Esophagus squamous epithelium (tissue), 5 donors: ENCODE data around the gene RCCD1. TPM values are rescaled to one million over a fixed set of nuclear protein-coding genes. Genes with fewer than 3 reads are reported as not detected.

Experiments
- DNase-seq: peaks from one replicate; lab custom pipeline; 2025; lab: John Stamatoyannopoulos, UW
- H3K27ac ChIP-seq, 4 donors: fragments of 200-600 bp; sonication (generic); one replicate each; pipeline ENCODE4 v1.5.1; 2016 to 2019; ENCODE audit warnings: mild to moderate bottlenecking in 1 of 4
- H3K27me3 ChIP-seq, 4 donors: fragments of 200-600 bp; sonication (generic); 1 replicate in 3 of 4; 2 replicates in 1 of 4; pipeline versions ENCODE4 v1.5.1 to v1.6.0; 2017 to 2021; ENCODE audit warnings: antibody characterized with exemption in 1 of 4
- H3K36me3 ChIP-seq, 3 donors: fragments of 200-600 bp; sonication (generic); one replicate each; pipeline ENCODE4 v1.5.1; 2016 to 2019
- H3K4me1 ChIP-seq, 3 donors: fragments of 200-600 bp; sonication (generic); one replicate each; pipeline ENCODE4 v1.5.1; 2017 to 2019
- H3K4me3 ChIP-seq, 4 donors: fragments of 200-600 bp; sonication (generic); 1 replicate in 3 of 4; 2 replicates in 1 of 4; pipeline ENCODE4 v1.5.1; 2016 to 2019; ENCODE audit warnings: mild to moderate bottlenecking in 2 of 4, moderate library complexity in 1 of 4
- H3K9me3 ChIP-seq, 3 donors: fragments of 200-600 bp; sonication (generic); one replicate each; pipeline ENCODE4 v1.5.1; 2016 to 2019
- POLR2A ChIP-seq, 4 donors: fragments of 450-650 bp; IDR thresholded peaks; one replicate each; pipeline ENCODE4 v1.6.1; 2017; ENCODE audit warnings: antibody characterized with exemption in 4 of 4, mild to moderate bottlenecking in 4 of 4, moderate library complexity in 3 of 4
- WGBS, 2 donors: methylation state at CpG; one replicate each; pipeline ENCODE4 v1.1.5; 2018; 5-methylcytosine and 5-hydroxymethylcytosine counted together
- intact Hi-C: fragments of 100-400 bp; cut with DNase I; formaldehyde crosslinking; loops from one replicate; pipeline ENCODE4 v1.15.0; 2022
- total RNA-seq, 4 donors: library from RNA; depleted of rRNA; stranded (reverse); fragments of >200 nt; gene quantifications; one replicate each; pipeline ENCODE4 v1.1.0, GENCODE V29; 2016
- TF ChIP-seq, protein P1 (sequence below), 6 experiments: fragments of 450-650 bp in 4 of 6; fragments of 200-600 bp in 2 of 6; sonication (generic) in 2 of 6; IDR thresholded peaks; one replicate each; pipeline ENCODE4 v1.5.1; 2016 to 2019; ENCODE audit warnings: antibody characterized with exemption in 6 of 6, mild to moderate bottlenecking in 4 of 6, moderate library complexity in 4 of 6
- donor health status: DM: yes; HTN: yes; CAD: no.

RCCD1 gene, protein sequence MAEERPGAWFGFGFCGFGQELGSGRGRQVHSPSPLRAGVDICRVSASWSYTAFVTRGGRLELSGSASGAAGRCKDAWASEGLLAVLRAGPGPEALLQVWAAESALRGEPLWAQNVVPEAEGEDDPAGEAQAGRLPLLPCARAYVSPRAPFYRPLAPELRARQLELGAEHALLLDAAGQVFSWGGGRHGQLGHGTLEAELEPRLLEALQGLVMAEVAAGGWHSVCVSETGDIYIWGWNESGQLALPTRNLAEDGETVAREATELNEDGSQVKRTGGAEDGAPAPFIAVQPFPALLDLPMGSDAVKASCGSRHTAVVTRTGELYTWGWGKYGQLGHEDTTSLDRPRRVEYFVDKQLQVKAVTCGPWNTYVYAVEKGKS
- total RNA-seq = 10 to 100 TPM in 1 of 4 donors, 1 to 10 TPM in 3; 8.7 to 12.6 (median 9.8) TPM

DNA sequence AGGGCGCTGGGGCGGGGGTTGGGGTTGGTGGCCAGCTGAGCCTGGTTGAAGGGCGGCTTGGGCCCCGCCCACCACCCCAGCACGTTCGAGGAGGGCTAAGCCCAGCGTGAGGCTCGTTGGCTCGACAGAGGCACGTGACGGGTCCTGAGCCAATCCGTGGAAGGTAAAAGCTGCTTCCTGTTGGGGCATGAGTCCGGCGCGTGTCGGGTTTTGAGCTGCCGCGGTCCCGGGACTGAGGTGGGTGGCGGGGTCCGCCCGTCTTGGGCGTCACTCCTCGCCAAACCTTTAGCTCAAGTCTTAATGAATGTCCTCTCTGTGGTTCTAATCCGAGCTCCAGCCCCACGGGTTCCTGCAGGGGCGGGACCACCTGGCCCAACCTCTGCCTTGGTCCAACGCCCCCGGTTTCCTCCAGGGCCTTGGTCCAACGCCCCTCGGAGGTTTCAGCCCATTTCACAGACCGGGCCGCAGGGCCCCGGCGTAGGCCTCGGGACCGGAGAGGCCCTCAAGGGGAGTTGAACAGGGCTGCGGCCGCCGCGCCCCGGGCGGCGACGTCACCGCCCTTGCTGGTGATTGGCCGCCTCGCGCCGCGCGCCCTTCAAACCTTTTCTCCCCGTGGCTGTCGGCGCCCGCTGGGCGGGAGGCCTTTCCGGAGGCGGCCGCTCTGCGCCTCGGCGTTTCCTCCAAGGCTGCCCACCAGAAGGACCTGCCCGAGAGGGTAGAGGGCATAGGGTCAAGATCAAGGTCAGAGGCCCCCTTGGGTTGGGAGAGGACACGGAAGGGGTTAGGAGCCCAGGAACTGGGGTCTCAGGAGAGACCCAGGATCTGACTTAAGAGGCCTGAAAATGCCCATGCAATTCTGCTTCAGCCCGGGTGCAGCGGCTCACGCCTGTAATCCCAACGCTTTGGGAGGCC lies at the start of gene RCCD1:
RCCD1 (plus strand) TSS at position 173 of the 912 bp plus-strand sequence. CDS start 1,851 bp downstream, outside the sequence.
- intact Hi-C loops = no loop called here
- no peaks in the 10 kb centered on the region for H3K27me3 ChIP-seq
- 0 to 3% methylated on average over 2 to 18 of the region's 69 CpGs for WGBS, 2 donors

DNA sequence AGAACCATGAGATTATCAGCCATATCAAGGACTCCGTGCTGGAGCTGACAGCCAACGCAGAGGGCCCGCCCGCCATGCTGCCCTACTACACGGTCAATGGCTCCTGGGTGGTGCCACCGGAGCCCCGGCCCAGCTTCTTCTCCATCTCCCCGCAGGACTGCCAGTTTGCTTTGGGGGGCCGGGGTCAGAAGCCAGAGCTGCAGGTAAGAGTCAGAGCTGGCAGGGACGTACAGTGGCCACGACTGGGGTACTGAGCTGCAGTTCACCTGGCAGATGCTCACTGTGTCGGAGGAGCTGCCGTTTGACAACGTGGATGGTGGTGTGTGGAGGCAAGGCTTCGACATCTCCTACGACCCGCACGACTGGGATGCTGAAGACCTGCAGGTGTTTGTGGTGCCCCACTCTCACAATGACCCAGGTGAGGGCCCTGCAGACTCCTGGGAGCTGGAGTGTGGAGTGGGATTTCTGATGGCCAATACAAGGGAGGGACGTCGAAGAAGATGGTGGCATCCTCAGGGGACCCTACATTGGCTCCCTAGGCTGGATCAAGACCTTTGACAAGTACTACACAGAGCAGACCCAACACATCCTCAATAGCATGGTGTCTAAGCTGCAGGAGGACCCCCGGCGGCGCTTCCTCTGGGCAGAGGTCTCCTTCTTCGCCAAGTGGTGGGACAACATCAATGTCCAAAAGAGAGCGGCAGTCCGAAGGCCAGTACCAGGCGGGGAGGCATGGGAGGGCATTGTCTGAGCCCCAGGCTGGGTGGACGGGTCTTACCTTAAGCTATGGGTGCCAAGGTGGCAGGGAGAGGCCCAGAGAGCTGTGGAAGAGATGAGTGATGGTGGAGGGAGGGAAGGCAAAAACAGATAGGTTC lies 49.1 kb upstream of the RCCD1 start:
- Histone ChIP-seq H3K27me3 (no peaks in the 10 kb centered on the region), H3K9me3 (no peaks in the 10 kb centered on the region), H3K36me3 (peaks cover 13 to 58% (median 35%) of the 10 kb centered on the region in 3 donors), H3K4me3 (no peak overlapping the region), H3K27ac (no peak overlapping the region), H3K4me1 (peaks cover 14 to 34% (median 14%) of the 10 kb centered on the region in 3 donors)
- WGBS, 2 donors = 95% methylated on average over 9 to 12 of the region's 28 CpGs
- intact Hi-C loops = no loop called here
- TF ChIP-seq, protein P1, sequence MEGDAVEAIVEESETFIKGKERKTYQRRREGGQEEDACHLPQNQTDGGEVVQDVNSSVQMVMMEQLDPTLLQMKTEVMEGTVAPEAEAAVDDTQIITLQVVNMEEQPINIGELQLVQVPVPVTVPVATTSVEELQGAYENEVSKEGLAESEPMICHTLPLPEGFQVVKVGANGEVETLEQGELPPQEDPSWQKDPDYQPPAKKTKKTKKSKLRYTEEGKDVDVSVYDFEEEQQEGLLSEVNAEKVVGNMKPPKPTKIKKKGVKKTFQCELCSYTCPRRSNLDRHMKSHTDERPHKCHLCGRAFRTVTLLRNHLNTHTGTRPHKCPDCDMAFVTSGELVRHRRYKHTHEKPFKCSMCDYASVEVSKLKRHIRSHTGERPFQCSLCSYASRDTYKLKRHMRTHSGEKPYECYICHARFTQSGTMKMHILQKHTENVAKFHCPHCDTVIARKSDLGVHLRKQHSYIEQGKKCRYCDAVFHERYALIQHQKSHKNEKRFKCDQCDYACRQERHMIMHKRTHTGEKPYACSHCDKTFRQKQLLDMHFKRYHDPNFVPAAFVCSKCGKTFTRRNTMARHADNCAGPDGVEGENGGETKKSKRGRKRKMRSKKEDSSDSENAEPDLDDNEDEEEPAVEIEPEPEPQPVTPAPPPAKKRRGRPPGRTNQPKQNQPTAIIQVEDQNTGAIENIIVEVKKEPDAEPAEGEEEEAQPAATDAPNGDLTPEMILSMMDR (IDR thresholded peaks at IDR 0.05) = no peak
- no peak for TF ChIP-seq POLR2A (IDR thresholded peaks at IDR 0.05)
- no peak for DNase-seq

More for the DNA sequence above, at the start of gene RCCD1:
- Histone ChIP-seq H3K36me3 (peaks cover 18 to 47% (median 27%) of the 10 kb centered on the region in 3 donors), H3K9me3 (no peaks in the 10 kb centered on the region), H3K4me1 (peaks cover 19 to 39% (median 22%) of the 10 kb centered on the region in 3 donors), H3K4me3 (peak within 1 kb of the TSS; percentile 64 to 86 (median 84)), H3K27ac (peak within 1 kb of the TSS; percentile 94 to 98 (median 96))
- TF ChIP-seq, protein P1 (IDR thresholded peaks at IDR 0.05) = peak in 2 of 6 experiments; percentile 3 to 7
- peak in 2 of 4 donors; percentile 53 to 69 for TF ChIP-seq POLR2A (IDR thresholded peaks at IDR 0.05)
- DNase-seq = peak; percentile 64

DNA sequence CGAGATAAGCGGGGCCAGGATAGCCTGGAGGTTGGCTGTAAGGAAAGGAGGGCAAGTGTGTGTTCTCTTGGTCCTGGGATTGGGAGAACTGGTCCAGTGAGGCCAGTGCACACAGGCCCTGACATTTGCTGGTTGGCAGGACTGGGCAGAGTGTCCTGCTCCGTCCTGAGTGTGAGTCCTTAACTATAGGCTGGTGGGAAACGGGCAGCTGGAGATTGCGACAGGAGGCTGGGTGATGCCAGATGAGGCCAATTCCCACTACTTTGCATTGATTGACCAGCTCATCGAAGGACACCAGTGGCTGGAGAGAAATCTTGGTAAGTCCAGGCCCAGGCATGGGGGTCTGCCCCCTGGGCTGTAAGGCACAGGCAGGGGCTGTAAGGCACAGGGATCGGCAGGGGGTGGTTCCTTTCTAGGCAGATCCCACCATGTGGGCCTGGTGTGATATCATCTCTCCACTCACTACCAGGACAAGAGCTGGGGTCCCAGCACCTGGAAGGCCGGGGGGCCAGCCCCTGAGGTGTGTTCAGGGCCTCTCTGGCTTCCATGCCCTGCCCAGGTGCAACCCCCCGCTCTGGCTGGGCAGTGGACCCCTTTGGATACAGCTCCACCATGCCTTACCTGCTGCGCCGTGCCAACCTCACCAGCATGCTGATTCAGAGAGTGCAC lies 48.4 kb upstream of the RCCD1 start:
- peaks cover 14 to 31% (median 14%) of the 10 kb centered on the region in 3 donors for H3K4me1 ChIP-seq
- no peak for DNase-seq
- intact Hi-C loops = no loop called here
- H3K9me3 ChIP-seq = no peaks in the 10 kb centered on the region
- no peak overlapping the region for H3K4me3 ChIP-seq
- H3K27ac ChIP-seq = no peak overlapping the region
- no peak for TF ChIP-seq POLR2A (IDR thresholded peaks at IDR 0.05)
- TF ChIP-seq, protein P1 (IDR thresholded peaks at IDR 0.05) = no peak
- WGBS, 2 donors = 92 to 96% methylated on average over 4 to 7 of the region's 11 CpGs
- H3K27me3 ChIP-seq = no peaks in the 10 kb centered on the region
- H3K36me3 ChIP-seq = peaks cover 21 to 66% (median 41%) of the 10 kb centered on the region in 3 donors

DNA sequence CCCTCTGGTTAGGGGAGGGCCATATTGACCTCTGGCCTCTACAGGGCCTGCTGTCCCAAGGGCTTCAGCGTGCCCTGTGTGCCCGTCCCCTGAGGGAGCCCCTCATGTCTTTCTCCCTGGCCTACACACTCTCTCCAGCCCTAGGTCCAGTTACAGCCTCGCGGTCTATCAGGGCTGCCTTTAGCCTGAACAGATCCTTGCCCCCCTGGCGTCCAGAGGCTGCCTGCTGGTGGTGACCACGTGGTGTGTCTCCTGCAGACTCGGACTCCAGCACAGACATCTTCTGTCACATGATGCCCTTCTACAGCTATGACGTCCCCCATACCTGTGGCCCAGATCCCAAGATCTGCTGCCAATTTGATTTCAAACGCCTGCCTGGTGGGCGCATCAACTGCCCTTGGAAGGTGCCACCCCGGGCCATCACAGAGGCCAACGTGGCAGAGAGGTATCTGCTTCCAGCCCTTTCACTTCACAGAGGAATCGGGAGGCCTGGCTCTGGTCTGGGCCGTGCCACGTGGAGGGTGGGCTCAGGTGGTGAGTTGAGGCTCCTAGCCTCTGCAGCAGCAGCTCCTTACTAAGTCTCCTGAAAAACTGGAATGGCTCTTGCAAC lies 47.5 kb upstream of the RCCD1 start:
- no peaks in the 10 kb centered on the region for H3K27me3 ChIP-seq
- H3K36me3 ChIP-seq = peaks cover 27 to 74% (median 48%) of the 10 kb centered on the region in 3 donors
- H3K4me3 ChIP-seq = no peak overlapping the region
- intact Hi-C loops = no loop called here
- H3K9me3 ChIP-seq = no peaks in the 10 kb centered on the region
- peaks cover 9 to 23% (median 10%) of the 10 kb centered on the region in 3 donors for H3K4me1 ChIP-seq
- peak overlapping the region in 1 of 4 donors; percentile 16 for H3K27ac ChIP-seq
- 82 to 95% methylated on average over 11 to 13 of the region's 15 CpGs for WGBS, 2 donors
- TF ChIP-seq, protein P1 (IDR thresholded peaks at IDR 0.05) = no peak
- TF ChIP-seq POLR2A (IDR thresholded peaks at IDR 0.05) = no peak
- no peak for DNase-seq
